GM18951 (cell line): Measurements from ENCODE around the gene PPP2R5C.

ENCODE experiments used
- POLR2A ChIP-seq: IDR thresholded peaks from 4 replicates; pipeline ENCODE4 v1.6.1; 2011; ENCODE audit warnings: mild to moderate bottlenecking; ENCODE audit not compliant: insufficient read length, insufficient read depth; ENCODE audit errors: extremely low read depth
- in situ Hi-C: fragments of 300-500 bp; cut with MboI; formaldehyde crosslinking; loops from one replicate; pipeline ENCODE4 v1.12.0; 2022; ENCODE audit warnings: low sequenced_read_pairs, mixed read lengths, inconsistent platforms; ENCODE audit not compliant: unreplicated experiment

Gene PPP2R5C

GRCh38 chr14:101755591-101756324 lies 5.8 kb upstream of the PPP2R5C start:
- in situ Hi-C loops, result loop anchor here (25.0 kb wide), 1 partner anchor 557 kb away; the partner anchor contains the start of genes MOK and ZNF839
- no peak for TF ChIP-seq POLR2A

DNA sequence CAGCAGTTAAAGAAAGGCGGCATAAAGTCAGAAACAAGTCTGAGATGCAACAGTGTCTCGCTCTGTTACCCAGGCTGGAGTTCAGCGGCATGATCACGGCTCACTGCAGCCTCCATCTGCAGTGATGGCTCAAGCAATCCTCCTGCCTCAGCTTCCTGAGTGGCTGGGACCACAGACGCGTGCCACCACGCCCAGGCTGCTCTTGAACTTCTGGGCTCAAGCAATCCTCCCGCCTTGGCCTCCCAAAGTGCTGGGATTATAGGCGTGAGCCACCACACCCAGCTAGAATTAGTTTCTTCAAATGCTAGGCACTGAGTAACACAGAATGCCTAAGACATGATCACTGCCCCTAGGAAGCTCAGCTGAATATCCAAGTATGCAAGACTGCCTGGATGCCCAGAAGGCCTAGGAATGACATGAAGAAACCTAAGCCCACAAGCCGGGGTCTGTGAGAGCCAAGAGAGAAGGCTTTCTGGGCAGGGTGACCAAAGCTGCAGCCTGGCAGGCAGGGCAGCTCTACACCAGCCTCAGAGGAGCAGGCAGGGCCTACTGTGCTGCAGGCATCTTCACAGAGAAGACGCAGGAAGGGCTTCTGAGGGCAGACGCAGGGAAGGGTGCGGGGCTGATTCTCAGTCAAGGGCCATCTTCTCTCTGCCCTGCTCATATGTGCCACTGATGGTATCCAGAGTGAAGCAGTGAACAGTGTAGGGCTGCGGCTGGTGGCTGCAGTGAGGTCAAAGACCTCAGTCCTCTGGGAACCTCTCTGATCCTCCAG lies 4.3 kb upstream of the PPP2R5C start:
- in situ Hi-C loops, result loop anchor here (25.0 kb wide), 1 partner anchor 555 kb away; the partner anchor contains the start of genes MOK and ZNF839

DNA sequence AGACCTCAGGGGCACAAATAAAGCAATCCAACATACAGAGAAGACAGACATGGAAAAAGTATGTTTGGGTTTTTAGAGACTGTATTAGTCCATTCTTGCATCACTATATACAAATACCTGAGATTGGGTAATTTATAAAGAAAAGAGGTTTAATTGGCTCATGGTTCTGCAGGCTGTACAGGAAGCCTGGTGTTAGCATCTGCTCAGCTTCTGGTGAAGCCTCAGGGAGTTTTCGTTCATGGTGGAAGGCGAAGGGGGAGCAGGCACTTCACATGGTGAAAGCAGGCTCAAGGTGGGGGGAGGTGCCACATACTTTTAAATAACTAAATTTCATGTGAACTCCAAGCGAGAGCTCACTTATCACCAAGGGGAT lies 3.7 kb upstream of the PPP2R5C start:
- TF ChIP-seq POLR2A, result no peak
- in situ Hi-C loops, result loop anchor here (25.0 kb wide), 1 partner anchor 554 kb away; the partner anchor contains the start of genes MOK and ZNF839

More for the DNA sequence above, 4.3 kb upstream of the PPP2R5C start:
- no peak for TF ChIP-seq POLR2A

DNA sequence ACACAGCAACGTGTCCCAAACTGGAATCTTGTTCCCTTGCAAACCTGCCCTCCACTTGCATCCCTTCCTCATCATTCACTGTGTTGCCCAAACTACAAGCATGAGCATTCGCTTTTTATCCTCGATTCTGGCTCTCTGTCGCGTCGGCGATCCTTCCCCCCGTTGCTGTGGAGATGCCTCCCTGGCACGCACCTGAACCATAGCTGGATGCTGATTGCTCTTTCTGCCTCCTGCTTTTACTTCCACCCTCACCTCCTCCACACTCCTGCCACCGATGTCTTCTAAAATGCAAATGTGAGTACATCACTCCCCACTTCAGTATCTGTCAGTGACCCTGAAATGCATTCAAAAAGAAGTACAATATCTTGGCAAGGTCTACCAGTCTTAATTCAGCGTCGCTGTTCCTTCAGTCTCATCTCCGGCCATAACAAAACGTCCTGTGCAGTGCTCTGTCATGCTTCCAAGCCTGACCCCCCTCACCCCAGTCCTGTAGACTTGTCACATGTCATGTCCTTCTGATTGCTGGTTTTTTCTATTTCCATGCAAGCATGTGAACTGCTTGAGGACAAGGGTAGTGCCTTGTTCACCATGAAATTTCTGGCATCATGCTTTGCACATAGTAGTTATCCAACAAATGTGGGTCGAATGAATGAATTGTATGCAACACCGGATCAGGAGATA lies 2.5 kb upstream of the PPP2R5C start:
- TF ChIP-seq POLR2A, result no peak

GRCh38 chr14:101760138-101761011 lies 1.1 kb upstream of the PPP2R5C start:
- in situ Hi-C loops, result loop anchor here (25.0 kb wide), 1 partner anchor 552 kb away; the partner anchor contains the start of genes MOK and ZNF839
- TF ChIP-seq POLR2A, result no peak

More for the DNA sequence above, 2.5 kb upstream of the PPP2R5C start:
- in situ Hi-C loops, result loop anchor here (25.0 kb wide), 1 partner anchor 553 kb away; the partner anchor contains the start of genes MOK and ZNF839

GRCh38 chr14:101761881-101762529 lies 496 bp downstream of the PPP2R5C start:
- no peak for TF ChIP-seq POLR2A
- in situ Hi-C loops, result loop anchor here (25.0 kb wide), 1 partner anchor 550 kb away; the partner anchor contains the start of genes MOK and ZNF839

- TF ChIP-seq POLR2A, result no peak
- in situ Hi-C loops, result loop anchor here (25.0 kb wide), 1 partner anchor 550 kb away; the partner anchor contains the start of genes MOK and ZNF839
Observed at GRCh38 chr14:101762530-101763101, 1.1 kb downstream of the PPP2R5C start.

GRCh38 chr14:101763941-101764709 lies 2.6 kb downstream of the PPP2R5C start:
- no peak for TF ChIP-seq POLR2A
- in situ Hi-C loops, result loop anchor here (25.0 kb wide), 1 partner anchor 548 kb away; the partner anchor contains the start of genes MOK and ZNF839

- in situ Hi-C loops, result loop anchor here (25.0 kb wide), 1 partner anchor 545 kb away; the partner anchor contains the start of genes MOK and ZNF839
- TF ChIP-seq POLR2A, result no peak
Observed at GRCh38 chr14:101767618-101768362, 6.3 kb downstream of the PPP2R5C start.

GRCh38 chr14:101770183-101770582 lies 8.7 kb downstream of the PPP2R5C start:
- in situ Hi-C loops, result loop anchor here (10.0 to 25.0 kb wide), 2 partner anchors 75 to 542 kb away; partner anchors contain the start of genes MOK and ZNF839

DNA sequence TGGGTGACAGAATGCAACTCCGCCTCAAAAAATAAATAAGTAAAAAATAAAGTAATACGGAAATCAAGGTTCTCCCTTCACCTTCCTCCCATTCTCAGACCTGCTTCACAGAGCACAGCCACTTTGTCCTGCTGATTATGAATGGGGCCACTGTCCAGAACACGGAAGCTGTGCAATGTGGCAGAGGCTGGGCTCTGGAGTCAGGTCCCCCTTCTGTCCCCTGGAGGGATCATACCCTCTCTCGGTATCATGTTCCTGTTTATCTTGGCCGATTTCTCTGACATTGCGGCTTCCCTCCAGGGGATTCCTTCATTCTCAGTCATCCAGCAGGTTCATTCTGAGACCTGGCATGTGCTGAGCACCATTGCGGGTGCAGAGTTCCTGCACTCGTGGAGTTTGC lies 11.3 kb downstream of the PPP2R5C start:
- no peak for TF ChIP-seq POLR2A
- in situ Hi-C loops, result loop anchor here (10.0 to 25.0 kb wide), 2 partner anchors 72 to 540 kb away; partner anchors contain the start of genes MOK and ZNF839

More at GRCh38 chr14:101770183-101770582, 8.7 kb downstream of the PPP2R5C start:
- TF ChIP-seq POLR2A, result no peak
